Naive thymus-derived CD8-positive, alpha-beta T cell (primary cell): ENCODE measurements around the gene ABCA2. TPM values are rescaled to one million over a fixed set of nuclear protein-coding genes. Genes with fewer than 3 reads are reported as not detected.

Source experiments
- ATAC-seq, 2 donors: fragments of 150-1000 bp; cut with Tn5 transposase in 1 of 2; sonication (Bioruptor Pico), chemical (Tn5 transposase) in 1 of 2; 1 replicate in 1 of 2; 2 replicates in 1 of 2; pipeline ENCODE4 v1.10.0; 2021; ENCODE audit warnings: mild to moderate bottlenecking in 2 of 2, moderate library complexity in 2 of 2
- POLR2A ChIA-PET: fragments of 350-600 bp; sonication (Branson Sonifier 250); formaldehyde crosslinking; loops from one replicate; lab custom pipeline; 2021; ENCODE audit warnings: antibody characterized with exemption; lab: Charles Lee
- DNase-seq, 10 donors: peaks; one replicate each; pipeline versions ENCODE4 v3.0.0 to v3.0.0-alpha.2; 2020 to 2022
- H3K27ac Mint-ChIP-seq, 10 donors: one replicate each; pipeline ENCODE4 v1.8.0; 2020 to 2022; ENCODE audit warnings: mild to moderate bottlenecking in 10 of 10, mixed read lengths in 10 of 10, moderate library complexity in 4 of 10, inconsistent platforms in 1 of 10
- H3K27me3 Mint-ChIP-seq, 5 donors: one replicate each; pipeline ENCODE4 v1.8.0; 2021 to 2022; ENCODE audit warnings: mixed read lengths in 5 of 5
- H3K36me3 Mint-ChIP-seq, 3 donors: one replicate each; pipeline ENCODE4 v1.8.0; 2020 to 2022; ENCODE audit warnings: mixed read lengths in 3 of 3, mild to moderate bottlenecking in 2 of 3, inconsistent platforms in 1 of 3
- H3K4me1 Mint-ChIP-seq, 4 donors: one replicate each; pipeline ENCODE4 v1.8.0; 2021 to 2022; ENCODE audit warnings: mixed read lengths in 4 of 4
- H3K4me3 Mint-ChIP-seq, 10 donors: one replicate each; pipeline ENCODE4 v1.8.0; 2020 to 2022; ENCODE audit warnings: mild to moderate bottlenecking in 10 of 10, mixed read lengths in 10 of 10, moderate library complexity in 6 of 10, inconsistent platforms in 1 of 10
- H3K9me3 Mint-ChIP-seq, 9 donors: one replicate each; pipeline ENCODE4 v1.8.0; 2020 to 2022; ENCODE audit warnings: mixed read lengths in 9 of 9, mild to moderate bottlenecking in 3 of 9, inconsistent platforms in 1 of 9, moderate library complexity in 1 of 9
- polyA plus RNA-seq, 3 donors: library from polyadenylated mRNA; unstranded; fragments of 300-500 nt; fragmentation: Illumina TruSeq; gene quantifications; one replicate each; pipeline ENCODE4 v1.2.3, GENCODE V29; 2021
- total RNA-seq, 8 experiments: library from RNA in 2 of 8; stranded (reverse) in 2 of 8; gene quantifications; one replicate each; pipeline ENCODE4 v1.2.3 and lab custom pipeline; 2021 to 2026

ABCA2 gene
- total and polyA plus RNA-seq, 5 experiments from 2014 or later, result 3.9 to 41.5 (median 9.4) TPM

- H3K27ac Mint-ChIP-seq, result peak overlapping the region in 7 of 10 donors; percentile 14 to 80 (median 49)
- ATAC-seq (no peak), DNase-seq (no peak)
- H3K4me3 Mint-ChIP-seq, result peak overlapping the region in 6 of 10 donors; percentile 3 to 84 (median 43)
- H3K9me3 Mint-ChIP-seq, result no peaks in the 10 kb centered on the region
- no peaks in the 10 kb centered on the region for H3K27me3 Mint-ChIP-seq
- POLR2A ChIA-PET, result interaction anchor here (1.0 to 3.2 kb wide), 3 partner anchors 8 to 208 kb away, joined by 3 to 16 read pairs (median 5); partner anchors contain the start of genes PAXX and TUBB4B
- no peaks in the 10 kb centered on the region for H3K36me3 Mint-ChIP-seq
- peaks cover 24 to 61% (median 57%) of the 10 kb centered on the region in 4 donors for H3K4me1 Mint-ChIP-seq
These were observed 4.8 kb upstream of the ABCA2 start for GRCh38 chr9:137032858-137033257.

- POLR2A ChIA-PET, result interaction anchor here (1.5 to 1.9 kb wide), 2 partner anchors 36 to 39 kb away, joined by 5 to 7 read pairs; partner anchors contain the start of genes CLIC3 and PAXX
- H3K27me3 Mint-ChIP-seq, result no peaks in the 10 kb centered on the region
- no peaks in the 10 kb centered on the region for H3K9me3 Mint-ChIP-seq
- peak within 1 kb of the TSS; percentile 72 to 92 (median 81) for H3K4me3 Mint-ChIP-seq
- H3K27ac Mint-ChIP-seq, result peak within 1 kb of the TSS in 9 of 10 donors; percentile 79 to 92 (median 83)
- DNase-seq, result peak in 5 of 10 donors; percentile 30 to 44 (median 33)
- no peaks in the 10 kb centered on the region for H3K36me3 Mint-ChIP-seq
- peaks cover 24 to 66% (median 61%) of the 10 kb centered on the region in 4 donors for H3K4me1 Mint-ChIP-seq
- peak in 1 of 2 donors; percentile 26 for ATAC-seq
These were observed 4.0 kb upstream of the ABCA2 start, which contains the start of gene FUT7 for GRCh38 chr9:137031904-137032640. Gene FUT7, minus strand, starts transcription at chr9:137032088. Its CDS starts 97 bp downstream, at chr9:137031991.

DNA sequence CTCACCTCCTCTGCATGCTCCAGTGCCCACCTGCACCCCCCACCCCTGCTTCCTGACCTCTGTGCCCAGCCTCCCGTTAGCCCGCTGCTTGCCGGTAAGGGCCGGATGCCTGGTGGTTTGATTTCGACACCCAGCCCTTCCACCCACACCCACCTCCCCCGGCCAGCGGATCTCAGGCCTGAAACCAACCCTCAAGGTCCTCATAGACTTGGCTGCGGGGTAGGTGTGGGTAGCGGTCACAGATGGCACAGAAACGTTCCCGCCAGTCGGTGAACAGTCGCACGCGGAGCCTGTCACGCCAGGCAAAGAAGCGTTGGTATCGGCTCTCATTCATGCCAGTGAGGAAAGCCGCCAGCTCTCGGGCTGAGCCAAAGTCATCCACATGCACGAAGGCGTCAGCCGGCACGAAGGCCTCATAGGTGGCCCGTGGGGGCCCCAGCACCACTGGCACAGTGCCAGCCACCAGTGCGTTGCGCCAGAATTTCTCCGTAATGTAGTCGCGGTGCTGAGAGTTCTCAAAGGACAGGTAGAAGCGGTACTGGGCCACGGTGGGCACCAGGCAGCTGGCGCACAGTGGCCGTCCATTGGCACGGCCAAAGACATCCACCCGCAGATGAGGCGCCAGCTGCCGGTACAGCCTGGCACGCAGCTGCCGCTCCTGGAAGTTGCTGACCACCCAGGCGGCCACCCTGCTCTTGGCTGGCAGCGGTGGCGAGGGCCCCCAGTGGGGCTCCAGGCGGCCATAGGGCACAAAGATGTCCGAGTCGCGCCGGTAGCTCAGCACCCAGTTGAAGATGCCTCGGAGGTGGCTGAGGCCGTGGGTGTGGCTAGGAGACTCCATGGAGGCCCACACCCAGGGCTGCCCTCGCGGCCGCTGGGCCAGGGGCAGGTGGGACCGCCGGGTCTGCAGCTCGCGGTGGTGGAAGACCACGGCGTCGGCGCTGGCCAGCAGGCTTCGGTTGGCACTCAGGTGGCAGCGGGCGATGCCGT, 2.8 kb upstream of the ABCA2 start:
- Mint-ChIP-seq H3K4me3 (peak overlapping the region; percentile 66 to 88 (median 80)), H3K9me3 (no peaks in the 10 kb centered on the region), H3K27ac (peak overlapping the region in 9 of 10 donors; percentile 57 to 89 (median 72)), H3K36me3 (no peaks in the 10 kb centered on the region), H3K4me1 (peaks cover 26 to 74% (median 70%) of the 10 kb centered on the region in 4 donors), H3K27me3 (no peaks in the 10 kb centered on the region)
- DNase-seq (peak in 2 of 10 donors; percentile 31 to 56), ATAC-seq (no peak)
- POLR2A ChIA-PET, result interaction anchor here (0.9 to 2.6 kb wide), 7 partner anchors 35 to 243 kb away, joined by 4 to 13 read pairs (median 5); partner anchors contain the start of genes CLIC3, MAN1B1, PAXX and RABL6

DNA sequence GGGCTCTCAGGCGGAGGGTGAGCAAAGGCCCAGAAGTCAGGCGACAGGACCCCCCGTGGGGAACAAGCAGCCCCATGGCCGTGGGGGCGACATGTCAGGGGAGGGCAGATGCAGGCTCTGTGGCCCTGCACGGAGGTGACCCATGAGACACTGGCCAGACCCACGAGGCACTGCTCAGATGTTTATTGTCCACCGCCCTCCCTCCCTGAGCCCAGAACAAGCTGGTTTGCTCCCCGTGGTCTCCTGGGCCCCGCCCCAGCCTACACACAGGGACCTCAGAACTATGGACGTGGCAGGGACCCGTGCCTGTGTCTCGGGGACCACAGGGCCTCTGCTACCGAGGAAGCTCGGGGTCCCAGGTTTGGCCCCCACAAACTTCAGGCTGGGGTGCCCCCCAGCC, 2.0 kb upstream of the ABCA2 start:
- Mint-ChIP-seq H3K36me3 (no peaks in the 10 kb centered on the region), H3K27me3 (no peaks in the 10 kb centered on the region), H3K4me3 (peak overlapping the region; percentile 76 to 88 (median 82)), H3K9me3 (no peaks in the 10 kb centered on the region), H3K4me1 (peaks cover 22 to 72% (median 67%) of the 10 kb centered on the region in 4 donors), H3K27ac (peak overlapping the region in 7 of 10 donors; percentile 57 to 89 (median 81))
- DNase-seq (no peak), ATAC-seq (no peak)
- POLR2A ChIA-PET, result interaction anchor here (0.6 to 2.6 kb wide), 9 partner anchors 30 to 242 kb away, joined by 3 to 13 read pairs (median 3); partner anchors contain the start of genes CLIC3, FBXW5, MAN1B1 and PAXX

DNA sequence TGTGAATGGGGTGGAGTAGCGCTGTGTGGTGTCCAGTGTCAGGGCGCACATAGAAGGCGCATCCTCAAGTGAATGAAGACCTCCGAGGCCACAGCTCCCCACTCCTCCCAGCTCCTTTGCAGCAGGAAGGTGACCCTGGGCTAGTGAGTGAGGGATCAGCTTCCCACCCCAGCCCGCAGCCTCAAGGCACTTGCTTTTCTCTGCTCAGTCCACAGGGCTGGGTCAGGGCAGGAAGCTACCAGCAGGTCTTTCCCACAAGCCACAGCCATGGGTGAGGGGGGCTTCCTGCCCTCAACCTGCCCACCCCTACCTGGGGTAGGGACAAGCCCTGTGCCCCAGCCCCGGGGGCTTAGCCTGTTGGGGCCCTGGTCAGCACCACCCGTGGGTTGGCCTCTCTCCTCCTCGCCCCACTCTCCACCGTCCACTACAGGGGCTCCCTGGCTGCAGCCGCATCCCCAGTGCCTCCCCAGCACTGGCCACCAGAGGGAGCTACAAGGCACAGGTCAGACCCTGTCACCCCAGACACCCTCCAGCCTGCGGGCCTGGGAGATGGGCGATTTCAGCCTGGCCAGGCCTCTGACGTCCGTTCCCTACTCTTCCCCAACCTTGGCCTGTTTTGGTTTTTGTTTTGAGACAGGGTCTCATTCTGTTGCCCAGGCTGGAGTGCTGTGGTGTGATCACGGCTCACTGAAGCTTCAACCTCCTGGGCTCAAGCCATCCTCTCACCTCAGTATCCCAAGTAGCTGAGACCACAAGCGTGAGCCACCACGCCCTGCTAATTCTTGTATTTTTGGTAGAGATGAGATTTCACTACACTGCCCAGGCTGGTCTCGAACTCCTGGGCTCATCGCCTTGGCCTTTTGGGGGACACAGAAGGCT, 1.3 kb upstream of the ABCA2 start:
- POLR2A ChIA-PET, result interaction anchor here (0.6 to 4.9 kb wide), 12 partner anchors 29 to 240 kb away, joined by 3 to 26 read pairs (median 3); partner anchors contain the start of genes C8G, CLIC3, FBXW5 and MAN1B1
- ATAC-seq (peak; percentile 15 to 29), DNase-seq (peak; percentile 29 to 76 (median 62))
- no peaks in the 10 kb centered on the region for H3K36me3 Mint-ChIP-seq
- no peaks in the 10 kb centered on the region for H3K9me3 Mint-ChIP-seq
- no peaks in the 10 kb centered on the region for H3K27me3 Mint-ChIP-seq
- peak overlapping the region; percentile 75 to 88 (median 83) for H3K4me3 Mint-ChIP-seq
- H3K4me1 Mint-ChIP-seq, result peaks cover 16 to 68% (median 61%) of the 10 kb centered on the region in 4 donors
- H3K27ac Mint-ChIP-seq, result peak overlapping the region; percentile 56 to 88 (median 72)

- H3K9me3 Mint-ChIP-seq, result no peaks in the 10 kb centered on the region
- peak overlapping the region; percentile 75 to 88 (median 83) for H3K4me3 Mint-ChIP-seq
- peak; percentile 63 to 77 for ATAC-seq
- H3K27ac Mint-ChIP-seq, result peak overlapping the region in 8 of 10 donors; percentile 9 to 88 (median 72)
- peaks cover 16 to 66% (median 55%) of the 10 kb centered on the region in 4 donors for H3K4me1 Mint-ChIP-seq
- H3K36me3 Mint-ChIP-seq, result no peaks in the 10 kb centered on the region
- no peaks in the 10 kb centered on the region for H3K27me3 Mint-ChIP-seq
- POLR2A ChIA-PET, result interaction anchor here (0.6 to 4.9 kb wide), 11 partner anchors 9 to 239 kb away, joined by 3 to 26 read pairs (median 3); partner anchors contain the start of genes C8G, CLIC3, FBXW5 and MAN1B1
- peak; percentile 32 to 80 (median 64) for DNase-seq
These were observed 423 bp upstream of the ABCA2 start for GRCh38 chr9:137028263-137029057.

- peak overlapping the region in 3 of 10 donors; percentile 36 to 75 (median 71) for H3K27ac Mint-ChIP-seq
- POLR2A ChIA-PET, result interaction anchor here (0.6 to 4.9 kb wide), 8 partner anchors 9 to 247 kb away, joined by 3 to 26 read pairs (median 4); partner anchors contain the start of genes C8G and CLIC3
- no peaks in the 10 kb centered on the region for H3K9me3 Mint-ChIP-seq
- no peak for ATAC-seq
- H3K27me3 Mint-ChIP-seq, result no peaks in the 10 kb centered on the region
- peaks cover 15 to 52% (median 42%) of the 10 kb centered on the region in 4 donors for H3K4me1 Mint-ChIP-seq
- H3K36me3 Mint-ChIP-seq, result no peaks in the 10 kb centered on the region
- no peak for DNase-seq
- peak overlapping the region in 9 of 10 donors; percentile 76 to 91 (median 81) for H3K4me3 Mint-ChIP-seq
These were observed 1.2 kb downstream of the ABCA2 start for GRCh38 chr9:137026828-137027227.

- no peaks in the 10 kb centered on the region for H3K27me3 Mint-ChIP-seq
- ATAC-seq, result no peak
- no peak for DNase-seq
- no peaks in the 10 kb centered on the region for H3K36me3 Mint-ChIP-seq
- peaks cover 13 to 48% (median 40%) of the 10 kb centered on the region in 4 donors for H3K4me1 Mint-ChIP-seq
- POLR2A ChIA-PET, result interaction anchor here (1.2 to 4.9 kb wide), 3 partner anchors 27 to 228 kb away, joined by 3 to 26 read pairs (median 7); partner anchors contain the start of gene C8G
- H3K4me3 Mint-ChIP-seq, result peak overlapping the region in 7 of 10 donors; percentile 25 to 91 (median 81)
- H3K27ac Mint-ChIP-seq, result peak overlapping the region in 4 of 10 donors; percentile 27 to 66 (median 42)
- no peaks in the 10 kb centered on the region for H3K9me3 Mint-ChIP-seq
These were observed 1.7 kb downstream of the ABCA2 start for GRCh38 chr9:137026384-137026783.

DNA sequence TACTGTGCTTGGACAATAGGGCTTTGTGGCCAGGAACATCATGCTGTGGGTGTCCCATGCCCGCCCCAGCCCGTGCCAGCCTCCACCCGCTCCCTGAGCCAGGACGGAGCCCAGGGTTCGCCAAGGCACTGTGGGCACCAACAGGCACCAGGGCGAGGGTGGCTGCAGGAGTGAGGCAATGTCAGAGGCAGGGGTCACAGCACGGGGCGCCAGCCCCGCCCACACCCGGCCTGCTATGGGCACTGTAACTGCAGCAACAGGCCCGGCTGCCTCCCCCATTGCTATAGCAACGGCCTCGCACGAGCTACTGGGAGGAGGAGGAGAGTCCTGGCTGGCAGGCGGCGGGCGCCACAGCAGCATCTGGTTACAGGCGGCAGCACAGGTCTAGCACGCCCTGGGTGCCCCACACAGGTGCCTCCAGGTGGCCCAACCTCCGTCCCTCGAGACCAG, 2.5 kb downstream of the ABCA2 start:
- POLR2A ChIA-PET, result interaction anchor here (1.2 to 4.9 kb wide), 3 partner anchors 26 to 227 kb away, joined by 3 to 26 read pairs (median 7); partner anchors contain the start of gene C8G
- ATAC-seq, result peak in 1 of 2 donors; percentile 55
- DNase-seq, result peak in 4 of 10 donors; percentile 35 to 76 (median 52)
- no peaks in the 10 kb centered on the region for H3K27me3 Mint-ChIP-seq
- H3K36me3 Mint-ChIP-seq, result no peaks in the 10 kb centered on the region
- no peaks in the 10 kb centered on the region for H3K9me3 Mint-ChIP-seq
- H3K4me1 Mint-ChIP-seq, result peaks cover 9 to 43% (median 34%) of the 10 kb centered on the region in 4 donors
- peak overlapping the region in 3 of 10 donors; percentile 14 to 48 (median 22) for H3K4me3 Mint-ChIP-seq
- H3K27ac Mint-ChIP-seq, result peak overlapping the region in 1 of 10 donors; percentile 15

DNA sequence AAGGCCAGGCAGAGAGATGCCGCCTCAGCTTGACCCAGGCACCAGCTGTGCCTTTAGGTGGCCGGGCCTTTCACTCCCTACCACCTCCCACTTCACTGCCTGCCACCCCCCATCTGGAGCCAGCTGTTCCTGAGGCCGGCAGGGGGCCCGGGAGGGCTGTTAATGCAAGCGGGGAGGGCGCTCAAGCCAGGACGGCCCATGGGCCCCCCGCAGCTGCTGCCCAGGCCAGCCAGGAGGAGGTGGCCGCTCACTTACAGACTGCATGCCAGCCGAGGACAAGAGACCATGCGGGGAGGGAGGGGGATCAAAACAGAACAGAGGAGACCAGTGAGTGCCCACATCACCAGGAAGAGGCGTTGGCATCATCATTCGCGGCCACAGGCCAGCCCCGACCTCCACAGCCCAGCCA, 4.5 kb downstream of the ABCA2 start:
- Mint-ChIP-seq H3K27ac (no peak overlapping the region), H3K27me3 (no peaks in the 10 kb centered on the region), H3K4me3 (no peak overlapping the region), H3K9me3 (no peaks in the 10 kb centered on the region), H3K4me1 (peaks cover 5 to 28% (median 20%) of the 10 kb centered on the region in 4 donors), H3K36me3 (peaks cover 0 to 3% (median 0%) of the 10 kb centered on the region in 3 donors)
- POLR2A ChIA-PET, result no interaction called here
- ATAC-seq (no peak), DNase-seq (no peak)
